Thyroid gland (tissue), 4 donors: ENCODE results near the gene IL1B. TPM values are rescaled to one million over a fixed set of nuclear protein-coding genes. Genes with fewer than 3 reads are reported as not detected.

Experiments used
- DNase-seq, 2 donors: peaks; one replicate each; pipeline ENCODE4 v3.0.0-alpha.2; 2019
- H3K27ac ChIP-seq, 3 donors: fragments of 200-600 bp; sonication (generic); 1 replicate in 2 of 3; 2 replicates in 1 of 3; pipeline ENCODE4 v1.5.1; 2016 to 2019; ENCODE audit warnings: mild to moderate bottlenecking in 1 of 3, moderate library complexity in 1 of 3
- H3K27me3 ChIP-seq: fragments of 200-600 bp; sonication (generic); one replicate; pipeline ENCODE4 v1.5.1; 2019
- H3K36me3 ChIP-seq, 2 donors: fragments of 200-600 bp; sonication (generic); one replicate each; pipeline ENCODE4 v1.5.1; 2016 to 2019
- H3K4me1 ChIP-seq, 2 donors: fragments of 200-600 bp; sonication (generic); one replicate each; pipeline ENCODE4 v1.5.1; 2017 to 2019
- H3K4me3 ChIP-seq, 3 donors: fragments of 200-600 bp; sonication (generic); replicated peaks in 1 of 3; 1 replicate in 2 of 3; 2 replicates in 1 of 3; pipeline ENCODE4 v1.5.1; 2016; ENCODE audit warnings: mild to moderate bottlenecking in 1 of 3
- H3K9me3 ChIP-seq: fragments of 200-600 bp; sonication (generic); one replicate; pipeline ENCODE4 v1.5.1; 2017
- POLR2A ChIP-seq, 2 donors: fragments of 450-650 bp; IDR thresholded peaks; one replicate each; pipeline ENCODE4 v1.6.1; 2017; ENCODE audit warnings: antibody characterized with exemption in 2 of 2, mild to moderate bottlenecking in 2 of 2, moderate library complexity in 1 of 2
- WGBS, 2 donors: methylation state at CpG; one replicate each; pipeline ENCODE4 v1.1.5; 2017; 5-methylcytosine and 5-hydroxymethylcytosine counted together
- intact Hi-C: fragments of 100-400 bp; cut with DNase I; formaldehyde crosslinking; loops from one replicate; pipeline ENCODE4 v1.15.1; 2023
- total RNA-seq, 4 donors: library from RNA; depleted of rRNA; stranded (reverse); fragments of >200 nt; gene quantifications; one replicate each; pipeline ENCODE4 v1.2.3, GENCODE V29; 2016
- TF ChIP-seq, protein P1 (sequence below), 6 experiments: fragments of 200-600 bp in 3 of 6; fragments of 450-650 bp in 3 of 6; sonication (generic) in 3 of 6; IDR thresholded peaks; one replicate each; pipeline ENCODE4 v1.5.1; 2016 to 2019; ENCODE audit warnings: antibody characterized with exemption in 6 of 6, mild to moderate bottlenecking in 2 of 6, inconsistent platforms in 1 of 6, moderate library complexity in 1 of 6

Gene IL1B
- total RNA-seq, 4 donors from 2014 or later = 0.27 to 1.3 TPM; not detected in 2

GRCh38 chr2:112849956-112850355, 13.4 kb upstream of the IL1B start:
- WGBS, 2 donors = 95% methylated on average over 11 of the region's 11 CpGs
- intact Hi-C loops = no loop called here
- no peak for DNase-seq
- no peak for TF ChIP-seq POLR2A (IDR thresholded peaks at IDR 0.05)
- TF ChIP-seq, protein P1, sequence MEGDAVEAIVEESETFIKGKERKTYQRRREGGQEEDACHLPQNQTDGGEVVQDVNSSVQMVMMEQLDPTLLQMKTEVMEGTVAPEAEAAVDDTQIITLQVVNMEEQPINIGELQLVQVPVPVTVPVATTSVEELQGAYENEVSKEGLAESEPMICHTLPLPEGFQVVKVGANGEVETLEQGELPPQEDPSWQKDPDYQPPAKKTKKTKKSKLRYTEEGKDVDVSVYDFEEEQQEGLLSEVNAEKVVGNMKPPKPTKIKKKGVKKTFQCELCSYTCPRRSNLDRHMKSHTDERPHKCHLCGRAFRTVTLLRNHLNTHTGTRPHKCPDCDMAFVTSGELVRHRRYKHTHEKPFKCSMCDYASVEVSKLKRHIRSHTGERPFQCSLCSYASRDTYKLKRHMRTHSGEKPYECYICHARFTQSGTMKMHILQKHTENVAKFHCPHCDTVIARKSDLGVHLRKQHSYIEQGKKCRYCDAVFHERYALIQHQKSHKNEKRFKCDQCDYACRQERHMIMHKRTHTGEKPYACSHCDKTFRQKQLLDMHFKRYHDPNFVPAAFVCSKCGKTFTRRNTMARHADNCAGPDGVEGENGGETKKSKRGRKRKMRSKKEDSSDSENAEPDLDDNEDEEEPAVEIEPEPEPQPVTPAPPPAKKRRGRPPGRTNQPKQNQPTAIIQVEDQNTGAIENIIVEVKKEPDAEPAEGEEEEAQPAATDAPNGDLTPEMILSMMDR (IDR thresholded peaks at IDR 0.05) = no peak
- no peaks in the 10 kb centered on the region for H3K36me3 ChIP-seq
- no peak overlapping the region for H3K4me3 ChIP-seq
- no peaks in the 10 kb centered on the region for H3K9me3 ChIP-seq
- H3K27ac ChIP-seq = no peak overlapping the region
- H3K27me3 ChIP-seq = no peaks in the 10 kb centered on the region
- no peaks in the 10 kb centered on the region for H3K4me1 ChIP-seq

DNA sequence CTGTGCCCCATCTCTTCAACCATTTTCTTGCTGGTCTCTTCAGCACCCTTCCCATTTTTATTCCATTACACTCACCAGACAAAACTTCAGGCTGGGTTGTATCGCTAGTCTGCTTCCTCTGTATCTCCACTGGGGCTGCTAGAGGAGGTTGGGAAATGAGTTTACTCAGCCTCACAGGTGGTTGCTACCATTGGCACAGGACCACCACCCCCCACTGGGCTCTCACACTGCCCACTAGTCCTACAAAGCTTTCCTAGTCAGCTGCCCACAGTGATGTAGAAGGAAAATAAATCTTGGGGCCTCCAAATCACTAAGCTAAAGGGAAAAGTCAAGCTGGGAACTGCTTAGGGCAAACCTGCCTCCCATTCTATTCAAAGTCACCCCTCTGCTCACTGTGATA, 12.3 kb upstream of the IL1B start:
- DNase-seq = no peak
- H3K27me3 ChIP-seq = no peaks in the 10 kb centered on the region
- H3K4me1 ChIP-seq = no peaks in the 10 kb centered on the region
- intact Hi-C loops = no loop called here
- no peak overlapping the region for H3K4me3 ChIP-seq
- TF ChIP-seq POLR2A (IDR thresholded peaks at IDR 0.05) = no peak
- TF ChIP-seq, protein P1 (IDR thresholded peaks at IDR 0.05) = no peak
- 79 to 95% methylated on average over 1 of the region's 1 CpG for WGBS, 2 donors
- H3K9me3 ChIP-seq = no peaks in the 10 kb centered on the region
- H3K27ac ChIP-seq = no peak overlapping the region
- no peaks in the 10 kb centered on the region for H3K36me3 ChIP-seq

DNA sequence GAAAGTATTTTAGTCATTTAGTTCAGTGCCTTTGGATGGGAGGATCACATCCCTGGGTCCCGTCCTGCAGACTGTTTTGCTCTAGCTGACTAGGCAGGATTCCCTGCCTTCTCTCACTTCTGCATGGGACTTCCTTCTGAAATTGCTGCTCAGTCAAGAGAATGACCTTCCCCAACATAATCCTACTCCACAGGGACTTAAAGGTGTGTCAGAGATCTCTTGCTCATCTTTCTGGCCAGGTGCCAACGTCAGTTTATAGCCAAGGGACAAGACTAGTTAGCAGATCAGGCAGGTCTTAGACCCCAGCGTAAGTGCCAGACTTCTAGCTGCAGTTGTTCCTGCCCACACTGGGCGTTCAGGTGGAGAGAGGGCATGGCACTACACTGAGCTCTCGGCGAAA, 9.5 kb upstream of the IL1B start:
- Histone ChIP-seq H3K4me3 (no peak overlapping the region), H3K4me1 (no peaks in the 10 kb centered on the region), H3K27me3 (no peaks in the 10 kb centered on the region), H3K27ac (no peak overlapping the region), H3K9me3 (no peaks in the 10 kb centered on the region), H3K36me3 (no peaks in the 10 kb centered on the region)
- intact Hi-C loops = no loop called here
- TF ChIP-seq POLR2A (IDR thresholded peaks at IDR 0.05) = no peak
- TF ChIP-seq, protein P1 (IDR thresholded peaks at IDR 0.05) = no peak
- WGBS, 2 donors = 87 to 95% methylated on average over 6 of the region's 6 CpGs
- no peak for DNase-seq

DNA sequence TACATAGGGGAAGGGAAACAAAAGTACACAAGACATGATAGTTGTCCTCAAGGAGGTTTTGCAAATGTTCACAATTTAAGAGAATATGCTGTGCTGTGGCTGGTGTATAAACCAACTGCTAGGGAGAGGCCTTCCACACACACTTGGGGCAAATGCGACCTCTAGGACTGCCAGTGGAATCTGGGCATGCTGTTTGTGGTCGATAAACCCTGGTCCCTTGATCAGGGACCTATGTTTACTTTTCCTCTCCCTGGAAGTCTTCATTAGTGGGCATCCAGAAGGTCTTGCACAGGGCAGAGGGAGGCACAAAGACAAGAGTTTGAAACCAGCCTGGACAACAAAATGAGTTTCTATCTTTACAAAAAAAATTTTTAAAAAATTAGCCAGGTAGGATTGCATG, 7.3 kb upstream of the IL1B start:
- Histone ChIP-seq H3K9me3 (no peaks in the 10 kb centered on the region), H3K4me3 (no peak overlapping the region), H3K36me3 (no peaks in the 10 kb centered on the region), H3K27ac (no peak overlapping the region), H3K4me1 (no peaks in the 10 kb centered on the region), H3K27me3 (no peaks in the 10 kb centered on the region)
- 82 to 85% methylated on average over 2 of the region's 2 CpGs for WGBS, 2 donors
- TF ChIP-seq POLR2A (IDR thresholded peaks at IDR 0.05) = no peak
- TF ChIP-seq, protein P1 (IDR thresholded peaks at IDR 0.05) = no peak
- intact Hi-C loops = no loop called here
- no peak for DNase-seq

- no peaks in the 10 kb centered on the region for H3K9me3 ChIP-seq
- DNase-seq = no peak
- intact Hi-C loops = no loop called here
- H3K36me3 ChIP-seq = no peaks in the 10 kb centered on the region
- no peak overlapping the region for H3K4me3 ChIP-seq
- no peaks in the 10 kb centered on the region for H3K27me3 ChIP-seq
- WGBS, 2 donors = 89 to 98% methylated on average over 2 of the region's 2 CpGs
- H3K27ac ChIP-seq = no peak overlapping the region
- TF ChIP-seq, protein P1 (IDR thresholded peaks at IDR 0.05) = no peak
- TF ChIP-seq POLR2A (IDR thresholded peaks at IDR 0.05) = no peak
- no peaks in the 10 kb centered on the region for H3K4me1 ChIP-seq
Measured at GRCh38 chr2:112843288-112843687, 6.7 kb upstream of the IL1B start.
